ENCODE measurements around the gene MITF. TPM values are rescaled to one million over a fixed set of nuclear protein-coding genes. Genes with fewer than 3 reads are reported as not detected.

MITF gene
- polyA plus RNA-seq, 3 donors = 35.5 to 48.6 (median 43.6) TPM

DNA sequence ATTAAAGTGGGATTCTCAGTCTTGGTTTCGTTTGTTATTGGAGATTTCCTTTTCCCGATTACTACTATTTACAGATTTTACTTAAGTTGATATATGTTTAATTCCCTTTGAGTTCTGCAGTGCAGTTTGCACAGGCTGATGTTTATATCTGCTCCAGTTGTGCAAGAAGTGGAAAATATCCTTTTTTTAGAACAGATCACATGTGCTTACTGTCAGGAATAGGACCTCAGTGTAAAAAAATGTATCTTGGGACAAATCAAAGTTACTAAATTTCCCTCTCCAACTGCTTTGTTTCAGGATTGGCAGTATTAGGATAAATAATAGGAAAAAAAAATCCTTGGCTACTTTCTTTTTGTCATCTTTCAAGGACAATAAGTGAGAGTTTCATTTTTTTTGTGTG is 6.9 kb downstream of the MITF start:
- no peak for DNase-seq (ENCODE audit: extremely low read depth in 1 of 11, low read depth in 9 of 11, low spot score in 4 of 11)

DNA sequence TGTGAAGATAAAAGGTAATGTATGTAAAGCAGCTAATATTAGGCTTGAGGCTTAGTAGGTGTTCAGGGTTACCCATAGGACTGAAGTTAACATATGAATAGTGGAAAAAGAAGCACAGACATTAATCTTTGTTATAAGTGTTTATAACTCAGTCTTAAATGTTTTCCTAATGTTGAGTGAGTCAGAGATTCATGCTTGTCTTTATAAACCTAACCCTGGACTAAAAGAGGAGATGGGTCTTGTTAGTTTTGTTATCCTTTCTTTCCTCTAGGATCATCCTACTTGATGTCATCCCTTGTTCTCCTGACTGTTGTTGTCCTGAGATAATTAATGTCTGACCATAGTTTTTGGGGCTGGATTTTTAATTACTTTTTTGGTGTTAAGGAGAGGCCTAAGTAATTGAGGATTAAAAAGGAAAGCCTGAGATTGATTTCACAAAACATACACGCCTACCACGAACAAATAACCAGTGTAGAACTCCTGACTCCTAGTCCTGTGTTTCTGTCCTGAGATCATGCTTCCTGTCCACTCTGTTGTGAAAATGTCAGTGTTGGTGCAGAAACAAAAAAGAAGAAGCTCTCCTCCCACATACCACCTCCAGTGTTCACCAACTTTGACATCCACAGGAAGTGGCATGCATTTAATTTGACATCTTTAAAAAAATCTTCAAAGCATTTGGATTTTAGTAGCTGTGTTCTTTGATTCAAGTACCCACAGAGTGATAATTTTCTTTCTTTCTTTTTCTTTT is 8.4 kb downstream of the MITF start:
- DNase-seq (ENCODE audit: extremely low read depth in 1 of 11, low read depth in 9 of 11, low spot score in 4 of 11) = no peak

DNA sequence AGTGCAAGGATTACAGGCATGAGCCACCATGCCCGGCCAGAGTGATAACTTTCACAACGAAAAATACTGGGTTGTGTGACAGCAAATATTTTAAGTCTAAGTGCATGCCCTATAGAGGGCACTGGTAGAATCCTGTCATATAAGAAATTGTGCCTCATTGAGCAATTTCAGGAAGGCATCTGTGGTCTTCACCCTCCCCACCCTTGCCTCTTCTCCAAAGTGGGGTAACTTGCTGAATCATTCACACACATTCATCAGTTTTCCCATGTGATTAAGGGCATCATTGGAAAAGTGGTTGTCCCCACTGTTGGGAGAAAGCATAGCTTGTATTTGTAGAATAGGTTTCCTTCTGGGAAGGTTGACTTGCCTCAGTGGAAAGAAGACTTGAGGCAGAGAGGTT is 9.2 kb downstream of the MITF start:
- DNase-seq (ENCODE audit: extremely low read depth in 1 of 11, low read depth in 9 of 11, low spot score in 4 of 11) = no peak

DNA sequence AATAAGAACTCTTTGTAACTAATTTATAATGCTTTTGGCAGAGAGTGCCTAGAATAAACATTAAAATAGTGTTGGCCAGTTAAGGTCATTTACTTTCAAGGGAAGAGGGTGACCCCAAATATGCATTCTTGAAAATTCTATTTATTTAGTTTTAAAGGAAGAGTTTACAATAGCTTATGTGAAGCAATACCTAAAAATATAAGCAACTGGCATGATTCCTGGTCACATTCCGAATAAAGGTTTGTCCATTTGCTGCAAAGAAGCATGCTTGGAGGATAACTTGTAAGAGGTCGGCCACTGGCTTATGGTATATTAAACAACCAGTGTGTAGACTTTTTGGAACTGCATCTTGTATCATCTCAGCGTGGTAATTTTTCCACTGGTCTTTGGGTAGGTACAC is 10.2 kb downstream of the MITF start:
- DNase-seq (ENCODE audit: extremely low read depth in 1 of 11, low read depth in 9 of 11, low spot score in 4 of 11) = no peak

DNA sequence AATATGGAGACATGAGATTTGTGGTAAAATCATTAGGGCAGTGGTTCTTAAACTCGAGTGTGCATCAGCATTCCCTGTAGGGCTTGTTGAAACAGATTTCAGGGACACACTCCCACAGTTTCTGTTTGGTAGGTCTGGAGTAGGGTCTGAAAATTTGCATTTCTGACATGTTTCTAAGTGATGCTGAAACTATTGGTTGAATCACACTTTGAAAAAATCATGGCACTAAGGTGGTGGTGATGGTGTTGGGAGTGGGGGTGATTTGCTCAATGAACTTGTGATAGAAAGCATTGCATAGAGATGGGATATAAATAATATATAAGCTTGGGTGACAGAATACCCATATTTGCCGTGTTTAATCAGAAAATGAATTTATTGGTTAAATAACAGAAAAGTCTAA is 11.3 kb downstream of the MITF start:
- DNase-seq (ENCODE audit: extremely low read depth in 1 of 11, low read depth in 9 of 11, low spot score in 4 of 11) = no peak

DNA sequence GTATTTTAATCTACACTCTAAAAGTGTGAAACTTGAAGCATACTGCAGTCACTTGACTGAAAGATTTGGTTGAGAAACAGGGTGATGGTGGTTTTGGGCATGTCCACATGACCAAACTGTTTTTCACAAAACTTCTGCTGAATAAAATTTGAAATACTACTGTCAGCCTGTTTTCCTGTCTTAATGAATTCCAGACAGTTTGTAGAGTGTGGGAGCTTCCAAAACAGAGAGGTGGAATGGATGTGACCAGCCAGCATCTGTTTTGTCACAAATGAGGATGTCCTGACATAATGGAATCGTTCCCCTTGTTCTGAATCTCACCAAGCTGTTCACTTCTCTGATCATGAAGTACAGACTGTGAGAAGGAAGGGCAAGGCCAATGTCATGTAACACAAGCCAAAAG is 11.8 kb downstream of the MITF start:
- DNase-seq (ENCODE audit: extremely low read depth in 1 of 11, low read depth in 9 of 11, low spot score in 4 of 11) = no peak

DNA sequence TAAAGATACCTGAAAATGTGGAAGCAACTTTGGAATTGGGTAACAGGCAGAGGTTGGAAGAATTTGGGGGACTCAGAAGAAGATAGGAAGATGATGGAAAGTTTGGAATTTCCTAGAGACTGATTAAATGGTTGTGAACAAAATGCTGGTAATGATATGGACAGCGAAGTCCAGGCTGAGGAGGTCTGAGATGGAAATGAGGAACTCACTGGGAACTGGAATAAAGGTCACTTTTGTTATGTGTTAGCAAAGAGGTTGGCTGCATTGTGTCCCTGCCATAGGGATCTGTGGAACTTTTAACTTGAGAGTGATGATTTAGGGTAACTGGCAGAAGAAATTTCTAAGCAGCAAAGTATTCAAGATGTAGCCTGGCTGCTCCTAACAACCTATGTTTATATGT is 13.0 kb downstream of the MITF start:
- no peak for DNase-seq (ENCODE audit: extremely low read depth in 1 of 11, low read depth in 9 of 11, low spot score in 4 of 11)

DNA sequence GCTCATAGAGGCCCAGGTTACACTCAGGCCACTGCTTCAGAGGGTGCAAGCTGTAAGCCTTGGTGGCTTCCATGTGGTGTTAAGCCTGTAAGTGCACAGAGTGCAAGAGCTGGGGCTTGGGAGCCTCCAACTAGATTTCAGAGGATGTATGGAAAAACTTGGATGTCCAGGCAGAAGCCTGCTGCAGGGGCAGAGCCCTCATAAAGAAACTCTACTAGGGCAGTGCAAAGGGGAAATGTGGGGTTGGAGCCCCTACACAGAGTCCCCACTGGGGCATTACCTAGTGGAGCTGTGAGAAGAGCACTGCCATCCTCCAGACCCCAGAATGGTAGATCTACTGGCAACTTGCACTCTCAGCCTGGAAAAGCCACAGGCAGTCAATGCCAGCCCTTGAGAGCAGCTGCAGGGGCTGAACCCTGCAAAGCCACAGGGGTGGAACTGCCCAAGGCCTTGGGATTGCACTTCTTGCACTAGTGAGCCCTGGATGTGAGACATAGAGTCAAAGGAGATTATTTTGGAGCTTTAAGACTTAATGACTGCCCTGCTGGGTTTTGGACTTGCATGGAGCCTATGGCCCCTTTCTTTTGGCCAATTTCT is 14.0 kb downstream of the MITF start:
- DNase-seq (ENCODE audit: extremely low read depth in 1 of 11, low read depth in 9 of 11, low spot score in 4 of 11) = no peak

DNA sequence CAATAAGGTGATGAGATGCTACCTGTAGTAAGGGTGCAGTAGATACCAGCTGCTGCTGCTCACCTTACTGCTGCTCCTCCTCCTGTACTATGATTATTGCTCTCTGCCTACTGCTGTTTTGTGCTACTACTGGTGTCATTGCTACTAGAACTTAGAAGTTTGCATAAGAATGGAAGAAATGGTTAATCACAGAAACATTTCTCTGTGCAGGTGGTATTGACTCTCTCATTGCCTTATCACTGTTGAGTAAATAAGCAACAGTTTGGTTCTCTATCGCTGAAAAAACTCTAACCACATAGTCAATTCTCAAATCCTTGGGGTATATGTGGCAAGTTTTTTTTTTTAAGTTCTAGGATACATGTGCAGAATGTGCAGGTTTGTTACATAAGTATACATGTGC is 16.5 kb downstream of the MITF start:
- no peak for DNase-seq (ENCODE audit: extremely low read depth in 1 of 11, low read depth in 9 of 11, low spot score in 4 of 11)

DNA sequence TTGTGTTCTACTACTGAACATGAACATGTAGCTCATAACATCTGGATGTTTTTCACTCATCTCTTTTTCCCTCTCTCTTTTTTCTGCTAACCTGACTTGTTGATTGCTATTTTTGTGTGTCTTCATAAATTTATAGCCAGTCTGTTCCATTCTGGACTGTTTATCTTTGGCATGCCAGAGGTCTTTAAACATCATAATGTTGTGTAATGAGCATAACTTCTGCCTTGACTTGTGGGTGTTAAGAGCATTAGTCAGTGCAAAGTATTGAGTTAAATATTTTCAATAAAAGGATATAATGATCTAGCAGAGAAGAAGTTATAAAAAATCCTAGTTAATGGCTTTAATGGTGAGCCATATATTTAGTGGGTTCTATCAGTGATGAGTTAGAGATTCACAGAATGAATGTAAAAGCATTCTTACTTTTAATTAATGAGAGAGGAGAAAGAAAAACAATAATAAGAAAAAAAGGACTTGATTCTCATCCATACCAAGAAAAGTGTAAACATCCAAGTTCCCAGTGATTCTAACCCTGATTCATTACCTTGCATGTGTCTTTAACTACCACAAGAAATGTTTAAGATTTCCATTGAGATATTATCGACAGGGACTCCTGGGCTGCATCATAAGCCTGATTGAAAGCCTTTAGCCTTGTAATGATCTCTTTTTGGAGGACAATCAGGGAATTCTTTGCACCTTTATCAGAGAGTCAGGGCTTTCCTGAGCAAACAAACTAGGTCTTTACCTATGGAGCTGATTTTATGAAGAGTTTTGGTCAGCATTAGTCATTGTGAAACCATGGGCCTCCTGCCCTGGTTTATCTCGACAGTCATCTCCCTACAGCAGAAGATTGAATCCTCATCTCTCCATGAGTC is 22.9 kb downstream of the MITF start:
- no peak for DNase-seq (ENCODE audit: extremely low read depth in 1 of 11, low read depth in 9 of 11, low spot score in 4 of 11)

DNA sequence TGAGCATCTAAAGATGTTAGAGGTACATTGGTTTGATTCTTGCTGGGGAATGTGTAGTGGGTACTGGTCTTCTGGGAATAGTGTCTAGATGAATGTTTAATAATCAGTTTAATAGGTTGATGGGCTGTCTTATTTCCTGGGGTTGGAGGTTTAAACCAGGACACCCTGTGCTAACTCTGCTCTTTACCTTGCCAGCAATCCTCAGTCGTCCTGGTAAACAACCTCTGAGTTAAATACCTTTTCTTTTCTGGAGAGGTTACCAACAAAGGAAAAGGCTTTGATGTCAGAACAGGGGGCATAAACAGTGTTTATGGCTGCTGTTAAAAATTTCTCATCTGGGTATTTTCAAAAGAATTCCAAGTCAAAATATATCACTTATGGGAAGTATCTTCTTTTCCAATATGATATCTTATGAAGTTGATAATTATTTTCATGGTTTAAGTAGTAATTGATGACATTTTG is 23.5 kb downstream of the MITF start:
- DNase-seq (ENCODE audit: extremely low read depth in 1 of 11, low read depth in 9 of 11, low spot score in 4 of 11) = no peak

DNA sequence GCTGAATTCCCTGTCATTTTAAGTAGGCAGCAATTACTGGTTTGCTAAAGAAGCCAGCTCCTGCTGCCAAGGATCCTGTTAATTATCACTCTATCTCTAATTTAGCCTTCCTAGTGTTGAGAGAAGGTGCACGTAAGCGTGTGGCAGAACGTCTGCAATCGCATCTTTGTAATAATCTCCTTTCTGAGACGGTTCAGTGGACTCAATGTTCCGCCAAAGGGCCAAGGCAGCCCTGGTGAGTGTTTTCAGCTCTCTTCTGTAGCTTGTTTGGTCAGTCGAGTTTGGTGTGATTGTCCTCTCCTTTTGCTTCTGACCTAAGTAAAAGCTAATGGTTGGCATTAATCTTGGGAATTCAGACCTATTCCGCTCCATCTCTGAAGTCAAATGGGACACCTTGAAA is 24.2 kb downstream of the MITF start:
- no peak for DNase-seq (ENCODE audit: extremely low read depth in 1 of 11, low read depth in 9 of 11, low spot score in 4 of 11)

DNA sequence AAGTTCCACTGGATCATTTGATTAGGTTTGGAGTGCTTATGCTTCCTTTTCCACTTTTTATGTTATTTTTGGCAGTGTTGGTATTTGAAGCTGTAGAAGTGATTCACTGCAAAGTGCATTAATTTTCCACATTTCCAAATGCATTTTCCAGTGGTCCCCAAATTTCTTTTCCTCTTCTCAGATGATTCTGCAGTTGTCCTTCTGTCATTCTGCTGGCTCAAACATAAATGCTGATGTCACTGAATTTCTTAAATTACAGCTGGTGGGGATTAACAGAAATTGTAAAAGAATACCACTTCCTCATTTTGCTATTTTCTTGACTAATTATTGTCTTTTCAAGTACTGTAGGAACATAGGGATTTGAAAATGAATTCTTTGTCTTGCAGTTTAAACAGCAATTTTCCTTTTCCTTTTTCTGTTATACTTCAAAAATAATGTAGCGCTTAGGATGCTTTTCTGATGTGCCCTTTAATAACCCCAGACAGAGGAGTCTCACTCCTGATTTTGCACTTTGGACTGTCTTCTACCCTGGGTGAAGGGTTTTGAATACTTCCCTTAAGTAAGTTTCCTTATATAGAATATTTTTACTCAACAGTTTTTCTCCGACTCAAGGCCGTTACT is 25.0 kb downstream of the MITF start:
- DNase-seq (ENCODE audit: extremely low read depth in 1 of 11, low read depth in 9 of 11, low spot score in 4 of 11) = no peak

DNA sequence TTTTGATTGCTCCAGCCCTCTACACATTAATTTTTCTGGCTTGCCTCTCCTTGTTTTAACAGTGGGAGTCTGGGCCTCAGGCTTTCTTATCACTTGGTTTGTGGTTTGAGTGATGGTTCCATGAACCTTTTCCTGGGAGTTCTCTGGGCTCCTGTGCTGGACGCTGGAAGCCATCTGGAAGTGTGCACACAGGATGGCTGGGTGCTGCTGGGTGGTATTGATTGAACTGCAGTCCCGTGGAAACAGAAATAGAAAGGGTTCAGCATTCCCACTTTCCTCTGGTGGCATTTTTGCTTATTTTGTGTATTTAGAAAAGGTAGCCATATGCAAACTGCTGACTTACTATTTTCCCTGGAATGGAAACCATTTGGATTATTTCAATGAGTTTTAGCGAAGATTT is 25.6 kb downstream of the MITF start:
- no peak for DNase-seq (ENCODE audit: extremely low read depth in 1 of 11, low read depth in 9 of 11, low spot score in 4 of 11)

DNA sequence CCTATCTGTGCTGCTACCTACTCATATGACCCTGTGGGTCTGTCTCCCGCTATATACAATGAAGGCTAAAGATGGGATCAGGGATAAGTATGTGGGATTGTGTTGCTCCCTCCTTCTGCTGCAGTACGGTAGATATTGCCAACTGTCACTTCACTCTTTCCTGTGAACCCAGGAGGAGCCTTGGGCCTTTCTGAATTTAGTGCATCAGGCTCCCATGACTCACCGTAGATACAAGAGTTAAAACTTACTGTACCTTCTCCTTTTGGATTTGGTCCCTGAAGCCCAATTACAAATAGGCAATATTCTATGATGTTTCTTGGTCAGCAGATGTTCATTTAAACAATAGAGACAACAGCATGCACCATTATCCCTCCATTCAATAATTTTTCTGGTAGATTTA is 27.4 kb downstream of the MITF start:
- DNase-seq (ENCODE audit: extremely low read depth in 1 of 11, low read depth in 9 of 11, low spot score in 4 of 11) = no peak

DNA sequence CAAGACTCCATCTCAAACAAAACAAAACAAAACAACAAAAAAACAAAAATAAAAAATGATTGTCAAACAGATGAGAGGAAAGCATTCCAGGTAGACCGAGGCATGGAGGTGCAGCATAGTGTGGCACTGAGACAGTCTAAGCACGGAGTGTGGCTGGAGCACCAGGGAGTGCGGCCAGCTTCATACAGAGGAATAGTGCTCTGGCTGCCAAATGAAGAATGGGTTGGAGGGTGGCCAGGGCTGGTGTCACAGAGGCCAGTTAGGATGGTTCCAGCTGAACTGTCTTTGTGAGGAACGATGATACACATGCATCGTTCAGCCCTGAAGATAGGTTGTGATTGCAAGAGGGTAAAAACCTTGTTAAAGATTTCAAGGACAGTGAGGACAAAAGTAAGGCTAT is 28.3 kb downstream of the MITF start:
- no peak for DNase-seq (ENCODE audit: extremely low read depth in 1 of 11, low read depth in 9 of 11, low spot score in 4 of 11)

DNA sequence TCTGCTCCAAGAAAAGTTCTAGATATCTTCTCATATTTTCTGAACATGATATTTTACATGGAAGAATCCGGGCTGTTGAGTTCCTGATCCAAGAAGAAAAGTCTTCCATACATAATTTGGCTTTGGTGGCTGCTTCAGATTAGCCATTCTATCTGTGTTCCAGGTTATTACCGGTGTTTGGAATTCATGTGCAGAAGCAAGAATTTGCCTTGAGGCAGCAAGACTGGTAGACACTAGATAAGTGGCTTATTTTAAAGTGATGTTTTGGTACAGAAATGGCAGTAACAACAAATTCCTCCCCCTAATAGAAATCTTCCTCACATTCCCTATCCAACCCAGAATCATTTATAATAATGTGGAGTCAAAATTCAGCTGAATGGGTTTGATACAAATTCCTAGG is 29.2 kb downstream of the MITF start:
- DNase-seq (ENCODE audit: extremely low read depth in 1 of 11, low read depth in 9 of 11, low spot score in 4 of 11) = no peak

DNA sequence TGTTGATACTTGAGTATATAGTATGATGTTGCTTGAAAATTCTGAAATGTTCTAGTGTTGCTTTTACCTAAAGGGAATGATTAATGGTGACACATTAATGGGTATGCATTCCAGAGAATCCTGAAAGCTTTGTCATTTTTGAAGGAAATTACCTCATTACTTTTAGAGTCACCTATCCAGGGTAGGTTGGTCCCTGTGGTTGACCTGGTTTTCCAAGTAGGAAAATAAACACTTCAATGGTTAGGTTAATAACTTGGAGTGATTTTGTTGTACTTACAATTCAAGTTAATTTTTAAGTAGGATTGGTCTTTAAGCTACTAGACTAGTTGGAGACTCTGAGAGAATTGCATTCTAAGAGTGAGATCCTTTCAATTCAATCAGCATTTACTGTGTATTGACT is 31.0 kb downstream of the MITF start:
- DNase-seq (ENCODE audit: extremely low read depth in 1 of 11, low read depth in 9 of 11, low spot score in 4 of 11) = peak in 5 of 11 donors; percentile 13 to 68 (median 55)

DNA sequence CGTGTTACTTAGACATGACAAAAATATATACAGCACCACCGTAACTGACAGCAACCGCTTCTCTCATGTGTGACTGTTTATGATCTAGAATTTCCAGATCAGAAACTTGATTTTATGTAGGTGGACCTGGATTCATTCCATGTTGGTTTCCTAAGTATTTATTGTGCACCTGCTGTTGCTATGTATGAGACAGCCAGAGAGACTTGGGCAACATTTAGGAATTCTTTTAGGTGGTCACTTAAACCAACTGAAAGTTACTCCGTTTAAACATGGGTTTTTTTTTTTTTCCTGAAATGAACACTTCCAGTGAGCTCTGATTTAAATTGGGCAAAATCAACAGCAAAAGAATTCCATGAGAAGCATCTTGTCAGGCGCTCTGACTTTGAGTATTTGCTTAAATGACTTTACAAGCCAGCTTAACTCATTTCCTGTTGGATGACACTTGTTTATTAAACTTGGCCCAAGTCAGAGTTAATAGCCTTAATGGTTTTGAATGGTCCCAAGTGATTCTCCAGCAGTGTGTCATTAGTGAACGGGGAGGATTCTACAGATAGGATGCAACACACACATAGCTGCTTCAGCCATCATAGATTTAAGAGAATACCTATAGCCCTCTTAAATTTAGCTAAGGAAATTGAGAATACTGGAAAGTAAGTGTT is 31.8 kb downstream of the MITF start:
- peak in 1 of 11 donors; percentile 36 for DNase-seq (ENCODE audit: extremely low read depth in 1 of 11, low read depth in 9 of 11, low spot score in 4 of 11)
